AG10803 (cell line): ENCODE results near the gene PARD3.
"Not testable (repeated sequence)": the region's sequence is repeated elsewhere in the genome, so short reads cannot be mapped to it uniquely, and the experiment has no call there.

Experiments
- DNase-seq: peaks from one replicate; pipeline ENCODE4 v3.0.0; 2010; ENCODE audit warnings: low read depth
- H3K4me3 ChIP-seq: 2 replicates; pipeline ENCODE4 v1.5.1; 2011; ENCODE audit warnings: mild to moderate bottlenecking, low read length, control low read depth
- CTCF ChIP-seq: conservative IDR thresholded peaks from 2 replicates; pipeline ENCODE4 v1.5.1; 2011; ENCODE audit warnings: mild to moderate bottlenecking, low read length, control low read depth, inconsistent platforms

The PARD3 gene

GRCh38 chr10:34701194-34701593 lies 113.9 kb downstream of the PARD3 start:
- no peak for TF ChIP-seq CTCF
- DNase-seq: no peak
- no peak overlapping the region for H3K4me3 ChIP-seq

- not testable (repeated sequence) for H3K4me3 ChIP-seq, DNase-seq
Observed at GRCh38 chr10:34700752-34701151, 114.3 kb downstream of the PARD3 start.

- DNase-seq: no peak
Observed at GRCh38 chr10:34699904-34700517, 115.1 kb downstream of the PARD3 start.

GRCh38 chr10:34698979-34699378 lies 116.1 kb downstream of the PARD3 start:
- TF ChIP-seq CTCF: no peak
- no peak overlapping the region for H3K4me3 ChIP-seq
- peak; percentile 65 for DNase-seq

More at GRCh38 chr10:34699904-34700517, 115.1 kb downstream of the PARD3 start:
- TF ChIP-seq CTCF: no peak
- H3K4me3 ChIP-seq: no peak overlapping the region

GRCh38 chr10:34698248-34698831 lies 116.8 kb downstream of the PARD3 start:
- H3K4me3 ChIP-seq: no peak overlapping the region
- TF ChIP-seq CTCF: no peak
- DNase-seq: no peak

GRCh38 chr10:34697351-34698247 lies 117.5 kb downstream of the PARD3 start:
- DNase-seq: no peak
- TF ChIP-seq CTCF: no peak
- no peak overlapping the region for H3K4me3 ChIP-seq

- no peak overlapping the region for H3K4me3 ChIP-seq
- peak; percentile 52 for DNase-seq
- TF ChIP-seq CTCF: no peak
Observed at GRCh38 chr10:34696423-34696822, 118.7 kb downstream of the PARD3 start.
